PC-3 (cell line): ENCODE measurements around the gene OR10S1. TPM values are rescaled to one million over a fixed set of nuclear protein-coding genes. Genes with fewer than 3 reads are reported as not detected.

ENCODE experiments used
- ATAC-seq: fragments of 200-7000 bp; cut with Tn5 transposase; 2 replicates; pipeline ENCODE4 v1.9.1; 2020; ENCODE audit warnings: mild to moderate bottlenecking, moderate library complexity
- BruUV-seq: library from RNA; stranded (reverse); fragments of 400-500 nt; replicated peaks from 2 replicates; lab custom pipeline; 2021; lab: Mats Ljungman, UMichigan
- CTCF ChIA-PET: fragments of 300-600 bp; sonication (Branson Sonifier 250); formaldehyde crosslinking; loops from one replicate; lab custom pipeline; 2022; ENCODE audit warnings: antibody characterized with exemption; lab: Charles Lee
- POLR2A ChIA-PET: fragments of 300-600 bp; sonication (Branson Sonifier 250); formaldehyde crosslinking; loops from one replicate; lab custom pipeline; 2022; ENCODE audit warnings: antibody characterized with exemption; ENCODE audit not compliant: unreplicated experiment; lab: Charles Lee
- DNase-seq: peaks from one replicate; pipeline ENCODE4 v3.0.0-alpha.2; 2015
- H2AFZ ChIP-seq: fragments of 300-600 bp; sonication (generic); 2 replicates; pipeline ENCODE4 v1.6.0; 2016; ENCODE audit warnings: antibody characterized with exemption, low read length
- H3F3A ChIP-seq: fragments of 300-600 bp; sonication (generic); one replicate; pipeline ENCODE4 v1.6.0; 2017; ENCODE audit warnings: antibody characterized with exemption, low read length, control low read depth, mild to moderate bottlenecking; ENCODE audit not compliant: unreplicated experiment
- H3K27ac ChIP-seq: fragments of 300-600 bp; sonication (generic); 2 replicates; pipeline ENCODE4 v1.5.1; 2016; ENCODE audit warnings: mild to moderate bottlenecking, low read length
- H3K27me3 ChIP-seq: fragments of 300-600 bp; sonication (generic); 2 replicates; pipeline ENCODE4 v1.6.1; 2016; ENCODE audit warnings: low read length, mixed read lengths
- H3K36me3 ChIP-seq: fragments of 300-600 bp; sonication (generic); 2 replicates; pipeline ENCODE4 v1.6.1; 2016; ENCODE audit warnings: low read depth, mixed run types, low read length, mixed read lengths
- H3K4me1 ChIP-seq: fragments of 300-600 bp; sonication (generic); 2 replicates; pipeline ENCODE4 v1.5.1; 2016; ENCODE audit warnings: low read length; ENCODE audit not compliant: insufficient read depth
- H3K4me2 ChIP-seq: fragments of 300-600 bp; sonication (generic); 2 replicates; pipeline ENCODE4 v1.6.0; 2016; ENCODE audit warnings: low read length
- H3K4me3 ChIP-seq: fragments of 300-600 bp; sonication (generic); 2 replicates; pipeline ENCODE4 v1.5.1; 2016; ENCODE audit warnings: mild to moderate bottlenecking, low read length, mixed read lengths
- H3K79me2 ChIP-seq: fragments of 300-600 bp; sonication (generic); 2 replicates; pipeline ENCODE4 v1.6.1; 2017; ENCODE audit warnings: low read length, mixed read lengths
- H3K9ac ChIP-seq: fragments of 300-600 bp; sonication (generic); 2 replicates; pipeline ENCODE4 v1.6.0; 2016; ENCODE audit warnings: mild to moderate bottlenecking, low read length
- H3K9me2 ChIP-seq: fragments of 300-600 bp; sonication (generic); replicated peaks from 2 replicates; pipeline ENCODE4 v1.6.1; 2016; ENCODE audit warnings: mixed run types, low read length, mixed read lengths
- H3K9me3 ChIP-seq: fragments of 300-600 bp; sonication (generic); 2 replicates; pipeline ENCODE4 v1.6.1; 2016; ENCODE audit warnings: low read length, mixed read lengths
- H4K20me1 ChIP-seq: fragments of 300-600 bp; sonication (generic); 2 replicates; pipeline ENCODE4 v1.6.1; 2016; ENCODE audit warnings: low read length, mixed read lengths
- CTCF ChIP-seq: fragments of 300-600 bp; sonication (generic); conservative IDR thresholded peaks from 2 replicates; pipeline ENCODE4 v1.5.1; 2017; ENCODE audit warnings: antibody characterized with exemption, low read depth, mild to moderate bottlenecking, low read length
- EZH2 ChIP-seq: fragments of 300-600 bp; sonication (generic); IDR thresholded peaks from one replicate; pipeline ENCODE4 v1.6.1; 2017; ENCODE audit warnings: antibody characterized with exemption, mild to moderate bottlenecking, low read length; ENCODE audit not compliant: unreplicated experiment
- EZH2phosphoT487 ChIP-seq: fragments of 300-600 bp; sonication (generic); IDR thresholded peaks from 2 replicates; pipeline ENCODE4 v1.6.1; 2018; ENCODE audit warnings: mild to moderate bottlenecking, antibody characterized with exemption, low read length, borderline replicate concordance
- intact Hi-C: fragments of 100-400 bp; cut with micrococcal nuclease; formaldehyde crosslinking; loops from 2 replicates; pipeline ENCODE4 v1.9.0; 2023
- total RNA-seq: library from RNA; depleted of rRNA; stranded (reverse); fragments of >200 nt; gene quantifications from 2 replicates; pipeline ENCODE4 v1.2.3, GENCODE V29; 2014; rRNA removed

Gene OR10S1
- total RNA-seq, 1 experiment from 2014 or later, result not detected

DNA sequence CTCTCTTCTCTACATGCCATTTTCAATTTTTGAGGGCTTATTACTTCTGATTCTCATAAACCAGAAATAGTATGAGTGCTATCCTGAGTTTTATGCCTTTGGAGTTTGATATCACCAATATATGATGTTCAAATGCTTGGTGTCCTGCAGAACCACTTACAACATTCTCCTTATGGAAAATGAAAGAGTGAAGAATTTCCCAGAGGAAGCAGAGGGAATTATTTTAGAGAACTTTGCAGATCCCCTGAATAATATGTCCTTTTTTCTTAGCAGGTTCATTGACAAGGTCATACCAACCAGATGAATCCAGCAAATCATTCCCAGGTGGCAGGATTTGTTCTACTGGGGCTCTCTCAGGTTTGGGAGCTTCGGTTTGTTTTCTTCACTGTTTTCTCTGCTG lies 38.3 kb downstream of the OR10S1 start, which contains the start of gene OR4D5:
TSS of gene OR4D5 (plus strand) at position 301 of the 400 bp plus-strand sequence. CDS start at position 301, 0 bp downstream.
- no TSS peak for BruUV-seq
- POLR2A ChIA-PET, result no interaction called here
- intact Hi-C loops, result no loop called here
- H3K4me1 ChIP-seq, result no peaks in the 10 kb centered on the region
- ATAC-seq, result no peak
- no peak for TF ChIP-seq CTCF
- no peak for TF ChIP-seq EZH2phosphoT487
- TF ChIP-seq EZH2, result no peak
- H3K79me2 ChIP-seq, result no peaks in the 10 kb centered on the region
- no peaks in the 10 kb centered on the region for H3K9me2 ChIP-seq
- H3K27me3 ChIP-seq, result peaks cover 43% of the 10 kb centered on the region; the same call in 1 of the 2 replicates
- no peaks in the 10 kb centered on the region for H3F3A ChIP-seq
- no peak within 1 kb of the TSS for H3K27ac ChIP-seq
- H3K9me3 ChIP-seq, result no peaks in the 10 kb centered on the region
- no peak within 1 kb of the TSS for H2AFZ ChIP-seq
- H4K20me1 ChIP-seq, result no peaks in the 10 kb centered on the region
- no peaks in the 10 kb centered on the region for H3K36me3 ChIP-seq
- H3K9ac ChIP-seq, result no peak within 1 kb of the TSS
- DNase-seq, result no peak
- CTCF ChIA-PET, result no interaction called here
- no peak within 1 kb of the TSS for H3K4me2 ChIP-seq
- H3K4me3 ChIP-seq, result no peak within 1 kb of the TSS

Other genes with a start within 250 kb of the OR10S1 start
- 13.1 and 14.6 TPM in 2 replicates for gene ZNF202, start 236.1 kb downstream of the OR10S1 start, total RNA-seq
- gene OR6X1, start 223.3 kb downstream of the OR10S1 start, total RNA-seq, result not detected in 2 replicates
- not detected in 2 replicates for gene OR6M1, start 171.4 kb downstream of the OR10S1 start, total RNA-seq
- not detected in 2 replicates for gene TMEM225, start 92.1 kb downstream of the OR10S1 start, total RNA-seq
- gene OR8D4, start 75.6 kb downstream of the OR10S1 start, total RNA-seq, result not detected in 2 replicates
- gene OR4D5, start 38.2 kb downstream of the OR10S1 start, total RNA-seq, result not detected in 2 replicates
- not detected in 2 replicates for gene OR6T1, start 33.9 kb downstream of the OR10S1 start, total RNA-seq
- not detected in 2 replicates for gene OR10G6, start 17.4 kb upstream of the OR10S1 start, total RNA-seq
- not detected in 2 replicates for gene OR10G4, start 35.2 kb upstream of the OR10S1 start, total RNA-seq
- not detected in 2 replicates for gene OR10G9, start 45.2 kb upstream of the OR10S1 start, total RNA-seq
- not detected in 2 replicates for gene OR10G8, start 49.0 kb upstream of the OR10S1 start, total RNA-seq
- not detected in 2 replicates for gene OR10G7, start 63.5 kb upstream of the OR10S1 start, total RNA-seq
- 0.17 TPM in 1 of 2 replicates, not detected in the other for gene VWA5A, start 137.7 kb upstream of the OR10S1 start, total RNA-seq
- 0.15 and 0.29 TPM in 2 replicates for gene OR10D3, start 205.6 kb upstream of the OR10S1 start, total RNA-seq